GM18907 (cell line): ENCODE data around the gene EVL.

Experiments used
- ATAC-seq: cut with Tn5 transposase; IDR thresholded peaks from one replicate; pipeline ENCODE4 v1.9.1; 2021; ENCODE audit warnings: mild to moderate bottlenecking, moderate library complexity; ENCODE audit not compliant: unreplicated experiment

The EVL gene

GRCh38 chr14:100124551-100125088 is 59.4 kb downstream of the EVL start:
- ATAC-seq, result no peak

- no peak for ATAC-seq
These were observed 61.2 kb downstream of the EVL start for GRCh38 chr14:100126401-100126800.

- ATAC-seq, result no peak
These were observed 62.7 kb downstream of the EVL start for GRCh38 chr14:100127853-100128455.

GRCh38 chr14:100128688-100129087 is 63.5 kb downstream of the EVL start:
- no peak for ATAC-seq

GRCh38 chr14:100129161-100129589 is 64.0 kb downstream of the EVL start:
- no peak for ATAC-seq

GRCh38 chr14:100130521-100130920 is 65.3 kb downstream of the EVL start:
- ATAC-seq, result no peak

GRCh38 chr14:100131181-100131580 is 66.0 kb downstream of the EVL start:
- ATAC-seq, result no peak

- ATAC-seq, result no peak
These were observed 67.1 kb downstream of the EVL start for GRCh38 chr14:100132161-100132902.

GRCh38 chr14:100132903-100133510 is 67.8 kb downstream of the EVL start:
- no peak for ATAC-seq

GRCh38 chr14:100134586-100134985 is 69.4 kb downstream of the EVL start:
- ATAC-seq, result no peak

GRCh38 chr14:100135073-100135472 is 69.9 kb downstream of the EVL start:
- no peak for ATAC-seq

- ATAC-seq, result no peak
These were observed 70.6 kb downstream of the EVL start for GRCh38 chr14:100135784-100136183.

GRCh38 chr14:100137173-100137572 is 72.0 kb downstream of the EVL start:
- ATAC-seq, result no peak

- no peak for ATAC-seq
These were observed 73.0 kb downstream of the EVL start for GRCh38 chr14:100138082-100138787.

- no peak for ATAC-seq
These were observed 73.7 kb downstream of the EVL start for GRCh38 chr14:100138955-100139354.

GRCh38 chr14:100140452-100141078 is 75.3 kb downstream of the EVL start:
- no peak for ATAC-seq

GRCh38 chr14:100141098-100141497 is 75.9 kb downstream of the EVL start:
- no peak for ATAC-seq

- no peak for ATAC-seq
These were observed 77.1 kb downstream of the EVL start for GRCh38 chr14:100142073-100143040.

- ATAC-seq, result no peak
These were observed 78.3 kb downstream of the EVL start for GRCh38 chr14:100143523-100143922.

GRCh38 chr14:100143934-100144333 is 78.7 kb downstream of the EVL start:
- ATAC-seq, result no peak
